IMR-90 (cell line): Measurements from ENCODE around the gene XRN2. TPM values are rescaled to one million over a fixed set of nuclear protein-coding genes. Genes with fewer than 3 reads are reported as not detected.

ENCODE experiments used
- ATAC-seq: fragments of 200-7000 bp; cut with Tn5 transposase; 2 replicates; pipeline ENCODE4 v1.9.1; 2020; ENCODE audit warnings: low read depth, mild to moderate bottlenecking, moderate library complexity
- BruUV-seq: library from RNA; stranded (reverse); fragments of 400-500 nt; replicated peaks from 2 replicates; lab custom pipeline; 2021; lab: Mats Ljungman, UMichigan
- CTCF ChIA-PET: fragments of 300-600 bp; formaldehyde crosslinking; extraction: SDS; loops from one replicate; lab custom pipeline; 2021; ENCODE audit warnings: antibody characterized with exemption; lab: Yijun Ruan, JAX
- POLR2A ChIA-PET: fragments of 300-600 bp; sonication (Branson Sonifier 250); formaldehyde crosslinking; loops from one replicate; lab custom pipeline; 2022; ENCODE audit warnings: antibody characterized with exemption; ENCODE audit not compliant: unreplicated experiment; lab: Charles Lee
- DNase-seq: peaks from one replicate; pipeline ENCODE4 v3.0.0; 2013
- H2AFZ ChIP-seq: replicated peaks from 2 replicates; pipeline ENCODE3; 2013; ENCODE audit warnings: low read length, mild to moderate bottlenecking; ENCODE audit not compliant: poor library complexity
- H2AK5ac ChIP-seq: 2 replicates; pipeline ENCODE4 v1.6.1; 2013; ENCODE audit warnings: low read depth, low read length, inconsistent platforms
- H2AK9ac ChIP-seq: replicated peaks from 2 replicates; pipeline ENCODE3; 2013; ENCODE audit warnings: mild to moderate bottlenecking, low read depth, low read length, moderate library complexity; ENCODE audit not compliant: poor library complexity
- H2BK120ac ChIP-seq: 2 replicates; pipeline ENCODE4 v1.6.1; 2013; ENCODE audit warnings: low read depth, low read length, inconsistent platforms
- H2BK15ac ChIP-seq: 3 replicates; pipeline ENCODE4 v1.6.1; 2013; ENCODE audit warnings: low read depth, low read length, inconsistent platforms
- H2BK20ac ChIP-seq: 2 replicates; pipeline ENCODE4 v1.6.1; 2013; ENCODE audit warnings: low read depth, mild to moderate bottlenecking, inconsistent platforms, low read length, moderate library complexity
- H2BK5ac ChIP-seq: 2 replicates; pipeline ENCODE4 v1.6.1; 2013; ENCODE audit warnings: mild to moderate bottlenecking, low read depth, low read length, inconsistent platforms; ENCODE audit not compliant: poor library complexity, severe bottlenecking
- H3K14ac ChIP-seq: replicated peaks from 2 replicates; pipeline ENCODE4 v1.6.1; 2013; ENCODE audit warnings: low read depth, low read length, inconsistent platforms
- H3K18ac ChIP-seq: 2 replicates; pipeline ENCODE4 v1.6.1; 2013; ENCODE audit warnings: low read depth, low read length, control low read depth
- H3K23ac ChIP-seq: 2 replicates; pipeline ENCODE4 v1.6.1; 2013; ENCODE audit warnings: low read depth, low read length, inconsistent platforms
- H3K27ac ChIP-seq: 2 replicates; pipeline ENCODE4 v1.5.1; 2013; ENCODE audit warnings: mild to moderate bottlenecking, control low read depth, low read length; ENCODE audit not compliant: insufficient read depth
- H3K27me3 ChIP-seq: 2 replicates; pipeline ENCODE4 v1.6.1; 2013; ENCODE audit warnings: low read length; ENCODE audit not compliant: control insufficient read depth, insufficient read depth
- H3K36me3 ChIP-seq: 2 replicates; pipeline ENCODE4 v1.6.1; 2013; ENCODE audit warnings: low read length, mixed read lengths; ENCODE audit not compliant: control insufficient read depth, insufficient read depth
- H3K4ac ChIP-seq: 2 replicates; pipeline ENCODE4 v1.6.1; 2013; ENCODE audit warnings: low read depth, low read length, inconsistent platforms
- H3K4me1 ChIP-seq: 2 replicates; pipeline ENCODE4 v1.6.1; 2013; ENCODE audit warnings: low read length, mixed read lengths; ENCODE audit not compliant: control insufficient read depth, insufficient read depth
- H3K4me2 ChIP-seq: 2 replicates; pipeline ENCODE4 v1.6.1; 2013; ENCODE audit warnings: low read depth, mild to moderate bottlenecking, control low read depth, low read length, moderate library complexity
- H3K4me3 ChIP-seq: 2 replicates; pipeline ENCODE4 v1.5.1; 2013; ENCODE audit warnings: low read depth, mild to moderate bottlenecking, control low read depth, low read length, moderate library complexity; ENCODE audit not compliant: insufficient read depth
- H3K56ac ChIP-seq: 2 replicates; pipeline ENCODE4 v1.6.1; 2013; ENCODE audit warnings: low read length, inconsistent platforms; ENCODE audit not compliant: insufficient read depth; ENCODE audit errors: extremely low read depth
- H3K79me1 ChIP-seq, 2 experiments: 2 replicates each; pipeline ENCODE4 v1.6.1; 2013; ENCODE audit warnings: low read length in 2 of 2, inconsistent platforms in 1 of 2, low read depth in 1 of 2
- H3K9ac ChIP-seq: 2 replicates; pipeline ENCODE4 v1.6.1; 2013; ENCODE audit warnings: low read depth, low read length, control low read depth
- H3K9me1 ChIP-seq: 2 replicates; pipeline ENCODE4 v1.6.1; 2013; ENCODE audit warnings: low read length, inconsistent platforms; ENCODE audit not compliant: insufficient read depth
- H3K9me3 ChIP-seq: 2 replicates; pipeline ENCODE4 v1.6.1; 2013; ENCODE audit warnings: low read length; ENCODE audit not compliant: control insufficient read depth, insufficient read depth
- H4K20me1 ChIP-seq: 2 replicates; pipeline ENCODE4 v1.6.1; 2013; ENCODE audit warnings: low read length, inconsistent platforms; ENCODE audit not compliant: insufficient read depth
- H4K5ac ChIP-seq: 2 replicates; pipeline ENCODE4 v1.6.1; 2013; ENCODE audit warnings: mild to moderate bottlenecking, low read depth, low read length, control low read depth
- H4K8ac ChIP-seq, 2 experiments: 2 replicates each; pipeline ENCODE4 v1.6.1; 2013; ENCODE audit warnings: low read depth in 2 of 2, low read length in 2 of 2, control low read depth in 1 of 2, inconsistent platforms in 1 of 2
- H4K91ac ChIP-seq: 2 replicates; pipeline ENCODE4 v1.6.1; 2013; ENCODE audit warnings: low read depth, low read length, inconsistent platforms; ENCODE audit not compliant: insufficient read depth
- BHLHE40 ChIP-seq: fragments of 150-350 bp; IDR thresholded peaks from 2 replicates; pipeline ENCODE4 v1.6.1; 2016; ENCODE audit warnings: mild to moderate bottlenecking, low read depth, low read length
- CEBPB ChIP-seq: IDR thresholded peaks from 2 replicates; pipeline ENCODE4 v1.6.1; 2012; ENCODE audit warnings: low read depth, low read length, improper control_type of control experiment
- CHD1 ChIP-seq: IDR thresholded peaks from 2 replicates; pipeline ENCODE4 v1.6.1; 2012; ENCODE audit warnings: low read depth, low read length, improper control_type of control experiment
- FOS ChIP-seq: fragments of 150-350 bp; IDR thresholded peaks from 2 replicates; pipeline ENCODE4 v1.6.1; 2016; ENCODE audit warnings: low read depth, low read length
- MAFK ChIP-seq: IDR thresholded peaks from 2 replicates; pipeline ENCODE4 v1.6.1; 2012; ENCODE audit warnings: low read depth, low read length, improper control_type of control experiment
- MAZ ChIP-seq: IDR thresholded peaks from 2 replicates; pipeline ENCODE4 v1.6.1; 2012; ENCODE audit warnings: low read depth, mild to moderate bottlenecking, low read length, improper control_type of control experiment, moderate library complexity, borderline replicate concordance
- MXI1 ChIP-seq: IDR thresholded peaks from 2 replicates; pipeline ENCODE4 v1.6.1; 2012; ENCODE audit warnings: low read depth, mild to moderate bottlenecking, low read length, moderate library complexity, borderline replicate concordance
- NFE2L2 ChIP-seq: fragments of 150-350 bp; IDR thresholded peaks from 2 replicates; pipeline ENCODE4 v1.6.1; 2016; ENCODE audit warnings: low read depth, mild to moderate bottlenecking, low read length
- POLR2A ChIP-seq: IDR thresholded peaks from 2 replicates; pipeline ENCODE4 v1.6.1; 2012; ENCODE audit warnings: mild to moderate bottlenecking, low read depth, low read length
- RAD21 ChIP-seq: IDR thresholded peaks from 2 replicates; pipeline ENCODE4 v1.6.1; 2012; ENCODE audit warnings: low read length, improper control_type of control experiment
- RCOR1 ChIP-seq: IDR thresholded peaks from 2 replicates; pipeline ENCODE4 v1.6.1; 2012; ENCODE audit warnings: mild to moderate bottlenecking, low read length, improper control_type of control experiment; ENCODE audit not compliant: insufficient replicate concordance
- RFX5 ChIP-seq: IDR thresholded peaks from 2 replicates; pipeline ENCODE4 v1.8.0; 2012; ENCODE audit warnings: low read depth, mild to moderate bottlenecking, low read length, moderate library complexity
- SMC3 ChIP-seq: fragments of 150-350 bp; IDR thresholded peaks from 2 replicates; pipeline ENCODE4 v1.6.1; 2016; ENCODE audit warnings: low read depth, mild to moderate bottlenecking, antibody characterized with exemption, low read length, moderate library complexity
- WGBS, 2 experiments: methylation state at CpG; one replicate each; pipeline versions ENCODE4 v1.1.5 to v1.1.7; 2013; ENCODE audit warnings: missing lambda C conversion rate in 2 of 2; ENCODE audit not compliant: insufficient read length in 1 of 2; ENCODE audit errors: extremely low coverage in 2 of 2; 5-methylcytosine and 5-hydroxymethylcytosine counted together
- dilution Hi-C: fragments of 300-500 bp; cut with HindIII; formaldehyde crosslinking; loops from one replicate; pipeline ENCODE4 v1.14.3; 2018; ENCODE audit warnings: low sequenced_read_pairs; ENCODE audit not compliant: unreplicated experiment
- in situ Hi-C: fragments of 300-500 bp; cut with MboI; formaldehyde crosslinking; loops from 3 replicates; pipeline ENCODE4 v1.14.3; 2019; ENCODE audit warnings: low sequenced_read_pairs, inconsistent platforms, mixed read lengths
- intact Hi-C: fragments of 100-400 bp; cut with micrococcal nuclease; formaldehyde crosslinking; loops from 2 replicates; pipeline ENCODE4 v1.10.0; 2022
- polyA plus RNA-seq, 3 experiments: library from polyadenylated mRNA; depleted of rRNA; stranded (reverse); fragments of >200 nt; gene quantifications; 2 replicates each; pipeline ENCODE4 v1.2.3, GENCODE V29; 2012; ENCODE audit warnings: low replicate concordance in 1 of 3
- total RNA-seq: library from RNA; depleted of rRNA; stranded (reverse); fragments of >200 nt; gene quantifications from 2 replicates; pipeline ENCODE4 v1.2.3, GENCODE V29; 2012
- TF ChIP-seq, protein P1 (sequence below): conservative IDR thresholded peaks from 2 replicates; pipeline ENCODE4 v1.5.1; 2012; ENCODE audit warnings: mild to moderate bottlenecking, low read depth, low read length, improper control_type of control experiment
- TF ChIP-seq, protein P2 (sequence below): fragments of 150-350 bp; IDR thresholded peaks from 2 replicates; pipeline ENCODE4 v1.6.1; 2017; ENCODE audit warnings: mild to moderate bottlenecking, antibody characterized with exemption, low read length, low read depth
- TF ChIP-seq, protein P3 (sequence below): fragments of 150-350 bp; IDR thresholded peaks from 2 replicates; pipeline ENCODE4 v1.6.1; 2016; ENCODE audit warnings: low read depth, mild to moderate bottlenecking, low read length, moderate library complexity, borderline replicate concordance

Gene XRN2
- total and polyA plus RNA-seq, 2 of the 4 experiments (the other 2 are of a cell fraction), result 58.1 to 70.8 TPM

DNA sequence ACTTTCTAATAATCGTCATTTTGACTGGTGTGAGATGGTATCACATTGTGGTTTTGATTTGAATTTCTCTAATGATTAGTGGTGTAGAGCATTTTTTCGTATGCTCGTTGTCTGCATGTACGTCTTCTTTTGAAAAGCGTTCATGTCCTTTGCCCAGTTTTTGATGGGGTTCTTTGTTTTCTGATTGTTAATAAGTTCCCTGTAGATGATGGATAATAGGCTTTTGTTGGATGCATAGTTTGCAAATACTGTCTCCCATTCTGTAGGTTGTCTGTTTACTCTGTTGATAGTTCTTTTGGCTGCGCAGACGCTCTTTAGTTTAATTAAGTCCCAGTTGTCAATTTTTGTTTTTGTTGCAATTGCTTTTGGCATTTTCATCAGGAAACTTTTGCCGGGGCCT lies 32.3 kb upstream of the XRN2 start:
- CTCF ChIA-PET, result no interaction called here
- H3K9me3 ChIP-seq, result 0 out of 2 replicates have a peak, but pooled peaks cover 4% of the 10 kb centered on the region

More for the DNA sequence above, 32.3 kb upstream of the XRN2 start:
- ATAC-seq (no peak), DNase-seq (no peak)
- no peak overlapping the region for H3K18ac ChIP-seq
- POLR2A ChIA-PET, result no interaction called here
- H3K4me1 ChIP-seq, result no peaks in the 10 kb centered on the region
- H2BK5ac ChIP-seq, result no peak overlapping the region
- H3K23ac ChIP-seq, result no peak overlapping the region
- no peak overlapping the region for H3K4ac ChIP-seq
- no peak overlapping the region for H2BK20ac ChIP-seq
- WGBS, 2 experiments, result no CpG with 5 or more reads among the region's 8 CpGs
- dilution Hi-C loops, result no loop called here
- H3K36me3 ChIP-seq, result no peaks in the 10 kb centered on the region
- BruUV-seq, result no TSS peak
- no peak overlapping the region for H2AFZ ChIP-seq
- no peak overlapping the region for H3K4me2 ChIP-seq
- in situ Hi-C loops, result no loop called here
- H4K20me1 ChIP-seq, result no peaks in the 10 kb centered on the region
- no peak overlapping the region for H3K14ac ChIP-seq
- H2AK5ac ChIP-seq, result no peak overlapping the region
- no peak overlapping the region for H3K9ac ChIP-seq
- H3K79me1 ChIP-seq, result no peaks in the 10 kb centered on the region
- no peak overlapping the region for H4K8ac ChIP-seq
- no peak overlapping the region for H4K91ac ChIP-seq
- no peaks in the 10 kb centered on the region for H3K9me1 ChIP-seq
- H3K4me3 ChIP-seq, result no peak overlapping the region
- H4K5ac ChIP-seq, result no peak overlapping the region
- no peak overlapping the region for H2BK15ac ChIP-seq
- no peak overlapping the region for H3K27ac ChIP-seq
- no peak overlapping the region for H3K56ac ChIP-seq
- H3K27me3 ChIP-seq, result peaks cover 10% of the 10 kb centered on the region
- TF ChIP-seq CEBPB, result no peak
- no peak for TF ChIP-seq NFE2L2
- TF ChIP-seq RCOR1, result no peak
- TF ChIP-seq CHD1, result no peak
- TF ChIP-seq, protein P1, sequence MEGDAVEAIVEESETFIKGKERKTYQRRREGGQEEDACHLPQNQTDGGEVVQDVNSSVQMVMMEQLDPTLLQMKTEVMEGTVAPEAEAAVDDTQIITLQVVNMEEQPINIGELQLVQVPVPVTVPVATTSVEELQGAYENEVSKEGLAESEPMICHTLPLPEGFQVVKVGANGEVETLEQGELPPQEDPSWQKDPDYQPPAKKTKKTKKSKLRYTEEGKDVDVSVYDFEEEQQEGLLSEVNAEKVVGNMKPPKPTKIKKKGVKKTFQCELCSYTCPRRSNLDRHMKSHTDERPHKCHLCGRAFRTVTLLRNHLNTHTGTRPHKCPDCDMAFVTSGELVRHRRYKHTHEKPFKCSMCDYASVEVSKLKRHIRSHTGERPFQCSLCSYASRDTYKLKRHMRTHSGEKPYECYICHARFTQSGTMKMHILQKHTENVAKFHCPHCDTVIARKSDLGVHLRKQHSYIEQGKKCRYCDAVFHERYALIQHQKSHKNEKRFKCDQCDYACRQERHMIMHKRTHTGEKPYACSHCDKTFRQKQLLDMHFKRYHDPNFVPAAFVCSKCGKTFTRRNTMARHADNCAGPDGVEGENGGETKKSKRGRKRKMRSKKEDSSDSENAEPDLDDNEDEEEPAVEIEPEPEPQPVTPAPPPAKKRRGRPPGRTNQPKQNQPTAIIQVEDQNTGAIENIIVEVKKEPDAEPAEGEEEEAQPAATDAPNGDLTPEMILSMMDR, result no peak
- TF ChIP-seq POLR2A, result no peak
- no peak for TF ChIP-seq MAFK
- no peak for TF ChIP-seq MXI1
- TF ChIP-seq BHLHE40, result no peak
- TF ChIP-seq, protein P2, sequence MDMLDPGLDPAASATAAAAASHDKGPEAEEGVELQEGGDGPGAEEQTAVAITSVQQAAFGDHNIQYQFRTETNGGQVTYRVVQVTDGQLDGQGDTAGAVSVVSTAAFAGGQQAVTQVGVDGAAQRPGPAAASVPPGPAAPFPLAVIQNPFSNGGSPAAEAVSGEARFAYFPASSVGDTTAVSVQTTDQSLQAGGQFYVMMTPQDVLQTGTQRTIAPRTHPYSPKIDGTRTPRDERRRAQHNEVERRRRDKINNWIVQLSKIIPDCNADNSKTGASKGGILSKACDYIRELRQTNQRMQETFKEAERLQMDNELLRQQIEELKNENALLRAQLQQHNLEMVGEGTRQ, result no peak
- TF ChIP-seq FOS, result no peak
- TF ChIP-seq RAD21, result no peak
- TF ChIP-seq SMC3, result no peak
- no peak for TF ChIP-seq RFX5
- no peak for TF ChIP-seq MAZ
- TF ChIP-seq, protein P3, sequence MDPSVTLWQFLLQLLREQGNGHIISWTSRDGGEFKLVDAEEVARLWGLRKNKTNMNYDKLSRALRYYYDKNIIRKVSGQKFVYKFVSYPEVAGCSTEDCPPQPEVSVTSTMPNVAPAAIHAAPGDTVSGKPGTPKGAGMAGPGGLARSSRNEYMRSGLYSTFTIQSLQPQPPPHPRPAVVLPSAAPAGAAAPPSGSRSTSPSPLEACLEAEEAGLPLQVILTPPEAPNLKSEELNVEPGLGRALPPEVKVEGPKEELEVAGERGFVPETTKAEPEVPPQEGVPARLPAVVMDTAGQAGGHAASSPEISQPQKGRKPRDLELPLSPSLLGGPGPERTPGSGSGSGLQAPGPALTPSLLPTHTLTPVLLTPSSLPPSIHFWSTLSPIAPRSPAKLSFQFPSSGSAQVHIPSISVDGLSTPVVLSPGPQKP, result no peak
- intact Hi-C loops, result no loop called here
- no peak overlapping the region for H2AK9ac ChIP-seq
- H2BK120ac ChIP-seq, result no peak overlapping the region
